ENCODE data around the gene KRT23.

Gene KRT23

DNA sequence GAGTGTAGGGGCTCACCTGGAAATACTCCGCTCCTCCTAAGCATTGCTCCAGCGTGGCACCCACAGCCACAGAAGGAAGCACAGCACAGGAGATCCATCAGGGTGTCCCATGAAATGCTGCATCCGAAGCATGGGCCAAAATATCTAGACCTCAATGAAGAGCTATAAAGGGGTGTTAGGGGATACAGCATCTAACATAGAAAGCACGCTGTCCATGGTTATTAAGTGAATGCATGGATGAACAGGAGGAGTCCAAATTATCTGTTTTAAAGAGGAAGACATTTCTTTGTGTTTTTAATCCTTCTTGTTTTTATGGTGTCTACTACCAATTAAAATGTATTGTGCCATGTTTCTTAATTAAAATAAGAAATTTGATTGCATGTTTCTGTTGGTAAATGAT lies 30.8 kb downstream of the KRT23 start:
- DNase-seq: no peak

GRCh38 chr17:40905370-40905769 lies 32.1 kb downstream of the KRT23 start:
- DNase-seq: no peak

- DNase-seq: no peak
Observed at GRCh38 chr17:40903129-40903847, 34.2 kb downstream of the KRT23 start.

GRCh38 chr17:40902498-40902897 lies 34.9 kb downstream of the KRT23 start:
- DNase-seq: no peak

- no peak for DNase-seq
Observed at GRCh38 chr17:40901981-40902474, 35.4 kb downstream of the KRT23 start.

DNA sequence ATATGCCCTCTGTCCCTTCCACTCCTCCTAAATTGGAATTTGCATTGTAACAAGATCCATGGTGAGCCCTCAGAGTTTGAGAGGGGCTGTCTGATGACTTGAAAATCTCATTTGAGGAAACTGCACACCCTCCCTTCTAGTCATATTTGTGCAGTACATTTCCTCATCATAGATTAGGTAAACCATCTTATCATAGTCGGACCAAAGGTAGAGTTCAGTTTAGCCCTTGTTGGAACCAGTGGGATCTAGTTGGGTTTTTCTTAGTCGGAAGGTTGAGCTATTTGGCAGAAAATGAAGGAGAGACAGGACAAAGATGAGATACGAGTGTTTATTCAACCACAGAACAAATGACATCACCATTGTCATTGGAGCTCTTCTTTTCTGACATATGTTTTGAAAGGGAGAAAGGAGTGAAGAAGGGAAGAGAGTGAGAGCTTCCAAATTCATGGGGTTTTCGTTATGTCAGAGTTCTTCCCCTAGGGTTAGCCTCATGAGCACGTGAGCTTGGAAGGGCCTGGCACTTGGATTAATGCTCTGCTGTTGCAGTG lies 36.6 kb downstream of the KRT23 start:
- no peak for DNase-seq

GRCh38 chr17:40896916-40897455 lies 40.5 kb downstream of the KRT23 start:
- DNase-seq: no peak

- DNase-seq: no peak
Observed at GRCh38 chr17:40895106-40895730, 42.2 kb downstream of the KRT23 start.

DNA sequence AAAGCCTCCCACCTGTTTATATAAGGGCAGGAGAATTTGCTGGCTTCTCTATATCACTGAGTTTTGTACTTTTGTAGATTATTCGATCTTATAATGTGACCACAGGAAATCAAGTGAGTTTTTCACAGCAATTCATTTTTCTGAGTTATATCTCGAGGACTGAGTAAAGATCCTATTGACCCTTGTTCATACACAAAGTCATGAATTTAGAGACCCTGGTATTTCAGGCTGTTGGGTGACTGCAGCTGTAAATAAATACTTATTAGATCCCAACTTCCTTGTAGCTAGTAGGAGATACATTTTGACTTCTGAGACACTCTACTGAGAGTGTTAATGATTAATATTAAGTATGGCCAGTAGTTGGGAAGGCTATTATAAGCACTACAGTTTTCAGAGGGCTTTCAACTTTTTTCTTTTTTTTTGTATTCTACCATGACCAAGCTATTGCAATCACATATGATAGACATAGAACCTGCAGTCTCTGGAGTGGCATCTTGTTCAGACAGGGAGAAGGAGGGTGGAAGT lies 49.2 kb downstream of the KRT23 start:
- DNase-seq: no peak

GRCh38 chr17:40886090-40886489 lies 51.4 kb downstream of the KRT23 start:
- DNase-seq: no peak

GRCh38 chr17:40884708-40885512 lies 52.5 kb downstream of the KRT23 start, which contains the start of gene KRT20:
Gene KRT20, minus strand, starts transcription at chr17:40885242. Its CDS starts 57 bp downstream, at chr17:40885185.
- DNase-seq: no peak

GRCh38 chr17:40883626-40884334 lies 53.7 kb downstream of the KRT23 start:
- DNase-seq: no peak

- no peak for DNase-seq
Observed at GRCh38 chr17:40883031-40883430, 54.4 kb downstream of the KRT23 start.

DNA sequence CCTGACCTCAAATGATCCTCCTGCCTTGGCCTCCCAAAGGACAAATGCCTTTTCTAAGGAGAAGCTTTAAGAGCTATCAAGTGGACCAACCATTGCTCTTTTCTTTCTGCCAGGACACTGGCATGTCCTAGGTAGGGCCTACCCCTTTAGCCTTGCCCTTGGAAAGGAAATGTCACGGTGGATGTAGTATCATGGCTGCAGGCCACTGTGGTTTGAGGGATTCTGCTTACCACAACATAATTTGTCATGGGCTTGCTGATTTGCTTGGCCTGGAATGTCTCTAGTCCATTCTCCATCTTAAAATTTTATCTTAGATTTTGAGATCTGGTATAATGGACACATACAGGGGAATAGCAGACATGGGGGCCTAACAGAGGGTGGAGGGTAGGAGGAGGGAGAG lies 58.4 kb downstream of the KRT23 start:
- no peak for DNase-seq

- DNase-seq: no peak
Observed at GRCh38 chr17:40878044-40878443, 59.4 kb downstream of the KRT23 start.

GRCh38 chr17:40873801-40874200 lies 63.6 kb downstream of the KRT23 start:
- DNase-seq: no peak

- DNase-seq: no peak
Observed at GRCh38 chr17:40873255-40873654, 64.2 kb downstream of the KRT23 start.
